ENCODE measurements around the gene CEP76.
"Not testable (repeated sequence)": the region's sequence is repeated elsewhere in the genome, so short reads cannot be mapped to it uniquely, and the experiment has no call there.

The CEP76 gene

GRCh38 chr18:12643756-12644155 is 58.8 kb downstream of the CEP76 start:
- ATAC-seq, DNase-seq: not testable (repeated sequence)

GRCh38 chr18:12640881-12641200 is 61.7 kb downstream of the CEP76 start:
- ATAC-seq (no peak), DNase-seq (no peak)

- ATAC-seq: no peak
- DNase-seq: no peak
Measured at GRCh38 chr18:12639990-12640880, 62.3 kb downstream of the CEP76 start.

GRCh38 chr18:12638644-12639124 is 63.8 kb downstream of the CEP76 start:
- DNase-seq (no peak), ATAC-seq (no peak)

- DNase-seq (no peak), ATAC-seq (no peak)
Measured at GRCh38 chr18:12637901-12638643, 64.5 kb downstream of the CEP76 start.

GRCh38 chr18:12637393-12637792 is 65.1 kb downstream of the CEP76 start:
- DNase-seq: no peak
- no peak for ATAC-seq

- DNase-seq: no peak
- no peak for ATAC-seq
Measured at GRCh38 chr18:12631831-12632477, 70.6 kb downstream of the CEP76 start.

GRCh38 chr18:12630136-12630535 is 72.4 kb downstream of the CEP76 start:
- no peak for DNase-seq

GRCh38 chr18:12628706-12629702 is 73.5 kb downstream of the CEP76 start:
- ATAC-seq: no peak
- no peak for DNase-seq

More at GRCh38 chr18:12630136-12630535, 72.4 kb downstream of the CEP76 start:
- ATAC-seq: no peak

GRCh38 chr18:12627199-12627598 is 75.3 kb downstream of the CEP76 start:
- ATAC-seq, DNase-seq: not testable (repeated sequence)

- DNase-seq: no peak
- no peak for ATAC-seq
Measured at GRCh38 chr18:12625241-12625640, 77.3 kb downstream of the CEP76 start.

Data from stimulated activated naive CD8-positive, alpha-beta T cell treated with anti-CD3 and anti-CD28 coated beads, Interleukin-15, Interleukin-2, amounts not matched to agents 100 U/mL and 50 U/mL, for 24 hours (primary cell).